Embryonic facial prominence (tissue), 1 donor: ENCODE measurements around the gene SEBOX.

ENCODE experiments used
- DNase-seq: peaks from one replicate; pipeline ENCODE4 v3.0.0-alpha.2; 2016; ENCODE audit errors: extremely low spot score

Gene SEBOX

GRCh38 chr17:28364665-28365363 lies at the start of gene SEBOX:
Gene SEBOX (minus strand): TSS chr17:28365199. CDS start chr17:28365151, 48 bp downstream.
- no peak for DNase-seq

GRCh38 chr17:28413804-28414203 lies 48.8 kb upstream of the SEBOX start:
- DNase-seq: no peak

- DNase-seq: no peak
Measured at GRCh38 chr17:28412099-28412498, 47.1 kb upstream of the SEBOX start.

GRCh38 chr17:28407974-28408306 lies 42.9 kb upstream of the SEBOX start:
- no peak for DNase-seq

- no peak for DNase-seq
Measured at GRCh38 chr17:28407130-28407973, 42.4 kb upstream of the SEBOX start.

GRCh38 chr17:28406473-28406814 lies 41.4 kb upstream of the SEBOX start:
- DNase-seq: no peak

GRCh38 chr17:28405632-28406472 lies 40.9 kb upstream of the SEBOX start, which contains the start of gene SLC46A1:
Gene SLC46A1 (minus strand): TSS chr17:28406212. CDS start chr17:28406114, 98 bp downstream.
- no peak for DNase-seq

GRCh38 chr17:28404812-28405570 lies 40.0 kb upstream of the SEBOX start:
- no peak for DNase-seq

GRCh38 chr17:28404461-28404811 lies 39.4 kb upstream of the SEBOX start:
- DNase-seq: no peak

GRCh38 chr17:28404007-28404406 lies 39.0 kb upstream of the SEBOX start:
- no peak for DNase-seq

- no peak for DNase-seq
Measured at GRCh38 chr17:28402844-28403243, 37.8 kb upstream of the SEBOX start.

GRCh38 chr17:28402224-28402630 lies 37.2 kb upstream of the SEBOX start:
- DNase-seq: no peak

- no peak for DNase-seq
Measured at GRCh38 chr17:28399808-28400207, 34.8 kb upstream of the SEBOX start.

- no peak for DNase-seq
Measured at GRCh38 chr17:28398280-28398981, 33.4 kb upstream of the SEBOX start.

GRCh38 chr17:28397687-28398279 lies 32.8 kb upstream of the SEBOX start:
- no peak for DNase-seq

- no peak for DNase-seq
Measured at GRCh38 chr17:28397275-28397674, 32.3 kb upstream of the SEBOX start.

GRCh38 chr17:28396635-28397239 lies 31.7 kb upstream of the SEBOX start:
- DNase-seq: no peak

GRCh38 chr17:28395968-28396367 lies 31.0 kb upstream of the SEBOX start:
- DNase-seq: no peak

- no peak for DNase-seq
Measured at GRCh38 chr17:28395426-28395825, 30.4 kb upstream of the SEBOX start.
